Measurements from ENCODE around the gene SPAG16.
"Not testable (repeated sequence)": the region's sequence is repeated elsewhere in the genome, so short reads cannot be mapped to it uniquely, and the experiment has no call there.

The SPAG16 gene

DNA sequence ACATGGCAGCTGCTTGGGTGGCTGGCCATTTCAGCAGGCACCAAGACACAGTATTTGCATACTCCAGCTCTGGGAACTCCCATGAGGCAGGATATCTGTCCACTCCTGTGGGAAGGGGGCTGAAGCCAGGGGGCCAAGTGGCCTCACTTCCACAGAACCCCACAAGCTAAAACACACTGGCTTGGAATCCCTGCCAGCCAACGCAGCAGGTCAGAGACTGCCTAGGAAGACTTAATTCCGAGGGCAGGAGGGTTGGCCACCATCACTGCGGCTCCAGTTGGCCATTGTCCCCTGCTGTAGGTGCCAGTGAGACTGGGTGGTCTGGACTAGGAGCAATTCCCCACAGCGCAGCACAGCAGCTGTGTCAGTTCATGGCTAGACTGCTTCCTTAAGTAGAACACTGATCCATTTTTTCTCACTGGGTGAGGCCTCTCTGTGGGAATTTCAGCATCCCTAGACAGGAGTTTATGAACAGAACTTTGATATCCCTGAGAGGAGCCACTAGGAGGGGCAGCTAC, 52.0 kb downstream of the SPAG16 start:
- in situ Hi-C loops (cut with HindIII; ENCODE audit: low sequenced_read_pairs): no loop called here
- DNase-seq (ENCODE audit: low read depth, low spot score): no peak
- TF ChIP-seq, protein P1, sequence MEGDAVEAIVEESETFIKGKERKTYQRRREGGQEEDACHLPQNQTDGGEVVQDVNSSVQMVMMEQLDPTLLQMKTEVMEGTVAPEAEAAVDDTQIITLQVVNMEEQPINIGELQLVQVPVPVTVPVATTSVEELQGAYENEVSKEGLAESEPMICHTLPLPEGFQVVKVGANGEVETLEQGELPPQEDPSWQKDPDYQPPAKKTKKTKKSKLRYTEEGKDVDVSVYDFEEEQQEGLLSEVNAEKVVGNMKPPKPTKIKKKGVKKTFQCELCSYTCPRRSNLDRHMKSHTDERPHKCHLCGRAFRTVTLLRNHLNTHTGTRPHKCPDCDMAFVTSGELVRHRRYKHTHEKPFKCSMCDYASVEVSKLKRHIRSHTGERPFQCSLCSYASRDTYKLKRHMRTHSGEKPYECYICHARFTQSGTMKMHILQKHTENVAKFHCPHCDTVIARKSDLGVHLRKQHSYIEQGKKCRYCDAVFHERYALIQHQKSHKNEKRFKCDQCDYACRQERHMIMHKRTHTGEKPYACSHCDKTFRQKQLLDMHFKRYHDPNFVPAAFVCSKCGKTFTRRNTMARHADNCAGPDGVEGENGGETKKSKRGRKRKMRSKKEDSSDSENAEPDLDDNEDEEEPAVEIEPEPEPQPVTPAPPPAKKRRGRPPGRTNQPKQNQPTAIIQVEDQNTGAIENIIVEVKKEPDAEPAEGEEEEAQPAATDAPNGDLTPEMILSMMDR (IDR thresholded peaks at IDR 0.05; ENCODE audit: low read depth, low read length): no peak
- H3K4me3 ChIP-seq (ENCODE audit: low read depth, low read length): no peak overlapping the region

GRCh38 chr2:213353419-213353818, 69.2 kb downstream of the SPAG16 start:
- in situ Hi-C loops (cut with HindIII; ENCODE audit: low sequenced_read_pairs): no loop called here
- TF ChIP-seq, protein P1 (IDR thresholded peaks at IDR 0.05; ENCODE audit: low read depth, low read length): no peak
- H3K4me3 ChIP-seq (ENCODE audit: low read depth, low read length): no peak overlapping the region
- no peak for DNase-seq (ENCODE audit: low read depth, low spot score)

GRCh38 chr2:213376644-213377043, 92.4 kb downstream of the SPAG16 start:
- DNase-seq (ENCODE audit: low read depth, low spot score): no peak
- in situ Hi-C loops (cut with HindIII; ENCODE audit: low sequenced_read_pairs): no loop called here
- no peak overlapping the region for H3K4me3 ChIP-seq (ENCODE audit: low read depth, low read length)
- TF ChIP-seq, protein P1 (IDR thresholded peaks at IDR 0.05; ENCODE audit: low read depth, low read length): no peak

GRCh38 chr2:213407027-213407426, 122.8 kb downstream of the SPAG16 start:
- DNase-seq (ENCODE audit: low read depth, low spot score); in situ Hi-C loops (cut with HindIII; ENCODE audit: low sequenced_read_pairs); H3K4me3 ChIP-seq (ENCODE audit: low read depth, low read length): not testable (repeated sequence)

- DNase-seq (ENCODE audit: low read depth, low spot score); H3K4me3 ChIP-seq (ENCODE audit: low read depth, low read length); in situ Hi-C loops (cut with HindIII; ENCODE audit: low sequenced_read_pairs): not testable (repeated sequence)
These were observed 124.3 kb downstream of the SPAG16 start for GRCh38 chr2:213408426-213409070.

DNA sequence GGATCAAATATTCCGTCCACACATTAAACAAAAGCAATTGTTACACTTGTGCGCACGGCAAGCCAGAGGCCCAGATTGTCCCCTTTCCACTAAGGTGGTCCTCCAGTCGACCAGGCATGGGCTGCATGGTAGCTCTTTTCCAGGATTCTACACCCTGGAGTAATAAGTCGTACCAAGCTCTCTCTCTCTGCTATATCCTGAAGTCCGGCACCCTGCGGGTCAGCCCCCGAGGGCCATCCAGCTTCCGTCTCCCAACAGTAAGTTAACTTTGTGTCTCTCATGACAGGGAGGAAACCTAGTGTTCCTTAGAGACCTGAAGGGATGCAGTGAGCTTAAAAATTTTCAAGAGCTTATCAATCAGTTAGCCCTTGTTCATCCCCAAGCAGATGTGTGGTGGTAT, 126.4 kb downstream of the SPAG16 start:
- H3K4me3 ChIP-seq (ENCODE audit: low read depth, low read length); DNase-seq (ENCODE audit: low read depth, low spot score); in situ Hi-C loops (cut with HindIII; ENCODE audit: low sequenced_read_pairs): not testable (repeated sequence)

- in situ Hi-C loops (cut with HindIII; ENCODE audit: low sequenced_read_pairs): no loop called here
- no peak overlapping the region for H3K4me3 ChIP-seq (ENCODE audit: low read depth, low read length)
- no peak for DNase-seq (ENCODE audit: low read depth, low spot score)
- TF ChIP-seq, protein P1 (IDR thresholded peaks at IDR 0.05; ENCODE audit: low read depth, low read length): no peak
These were observed 127.5 kb downstream of the SPAG16 start for GRCh38 chr2:213411582-213412289.

GRCh38 chr2:213415093-213415492, 130.8 kb downstream of the SPAG16 start:
- in situ Hi-C loops (cut with HindIII; ENCODE audit: low sequenced_read_pairs): no loop called here
- no peak overlapping the region for H3K4me3 ChIP-seq (ENCODE audit: low read depth, low read length)

More at GRCh38 chr2:213415093-213415492, 130.8 kb downstream of the SPAG16 start:
- TF ChIP-seq, protein P1 (IDR thresholded peaks at IDR 0.05; ENCODE audit: low read depth, low read length): no peak
- DNase-seq (ENCODE audit: low read depth, low spot score): no peak
